C4-2B (cell line): ENCODE measurements around the gene AKNAD1.

Source experiments
- ZFX ChIP-seq: fragments of 450-650 bp; IDR thresholded peaks from 2 replicates; pipeline ENCODE4 v1.6.1; 2017
- TF ChIP-seq, protein P1 (sequence below): fragments of 450-650 bp; conservative IDR thresholded peaks from 2 replicates; pipeline ENCODE4 v1.5.1; 2017; ENCODE audit warnings: mild to moderate bottlenecking

DNA sequence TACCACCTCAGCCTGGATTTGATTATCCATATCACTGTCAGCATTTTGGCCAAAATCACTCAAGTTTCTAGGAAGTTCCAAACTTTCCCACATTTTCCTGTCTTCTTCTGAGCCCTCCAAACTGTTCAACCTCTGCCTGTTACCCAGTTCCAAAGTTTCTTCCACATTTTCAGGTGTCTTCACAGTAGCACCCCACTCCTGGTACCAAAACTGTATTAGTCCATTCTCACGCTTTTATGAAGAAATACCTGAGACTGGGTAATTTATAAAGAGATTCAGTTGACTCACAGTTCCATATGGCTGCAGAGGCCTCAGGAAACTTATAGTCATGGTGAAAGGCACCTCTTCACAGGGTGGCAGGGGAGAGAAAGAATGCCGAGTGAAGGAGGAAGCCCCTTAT, 71.0 kb downstream of the AKNAD1 start:
- TF ChIP-seq, protein P1, sequence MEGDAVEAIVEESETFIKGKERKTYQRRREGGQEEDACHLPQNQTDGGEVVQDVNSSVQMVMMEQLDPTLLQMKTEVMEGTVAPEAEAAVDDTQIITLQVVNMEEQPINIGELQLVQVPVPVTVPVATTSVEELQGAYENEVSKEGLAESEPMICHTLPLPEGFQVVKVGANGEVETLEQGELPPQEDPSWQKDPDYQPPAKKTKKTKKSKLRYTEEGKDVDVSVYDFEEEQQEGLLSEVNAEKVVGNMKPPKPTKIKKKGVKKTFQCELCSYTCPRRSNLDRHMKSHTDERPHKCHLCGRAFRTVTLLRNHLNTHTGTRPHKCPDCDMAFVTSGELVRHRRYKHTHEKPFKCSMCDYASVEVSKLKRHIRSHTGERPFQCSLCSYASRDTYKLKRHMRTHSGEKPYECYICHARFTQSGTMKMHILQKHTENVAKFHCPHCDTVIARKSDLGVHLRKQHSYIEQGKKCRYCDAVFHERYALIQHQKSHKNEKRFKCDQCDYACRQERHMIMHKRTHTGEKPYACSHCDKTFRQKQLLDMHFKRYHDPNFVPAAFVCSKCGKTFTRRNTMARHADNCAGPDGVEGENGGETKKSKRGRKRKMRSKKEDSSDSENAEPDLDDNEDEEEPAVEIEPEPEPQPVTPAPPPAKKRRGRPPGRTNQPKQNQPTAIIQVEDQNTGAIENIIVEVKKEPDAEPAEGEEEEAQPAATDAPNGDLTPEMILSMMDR = no peak
- no peak for TF ChIP-seq ZFX
